Activated B cell treated with CpG ODN at 0.5 μM for 24 hours (primary cell): ENCODE measurements around the gene CYTH4. TPM values are rescaled to one million over a fixed set of nuclear protein-coding genes. Genes with fewer than 3 reads are reported as not detected.

Source experiments
- ATAC-seq: fragments of 200-7000 bp; cut with Tn5 transposase; one replicate; pipeline ENCODE4 v1.10.0; 2021; ENCODE audit warnings: low read depth, mild to moderate bottlenecking, moderate library complexity
- CTCF ChIA-PET: fragments of 350-600 bp; sonication (Branson Sonifier 250); formaldehyde crosslinking; loops from one replicate; lab custom pipeline; 2021; ENCODE audit warnings: antibody characterized with exemption; lab: Charles Lee
- POLR2A ChIA-PET: fragments of 350-600 bp; sonication (Branson Sonifier 250); formaldehyde crosslinking; loops from one replicate; lab custom pipeline; 2021; ENCODE audit warnings: antibody characterized with exemption; lab: Charles Lee
- DNase-seq: peaks from one replicate; pipeline ENCODE4 v3.0.0; 2022
- H3K27ac Mint-ChIP-seq: one replicate; pipeline ENCODE4 v1.8.0; 2020; ENCODE audit warnings: mixed read lengths
- H3K27me3 Mint-ChIP-seq: one replicate; pipeline ENCODE4 v1.8.0; 2021; ENCODE audit warnings: mixed read lengths
- H3K36me3 Mint-ChIP-seq: one replicate; pipeline ENCODE4 v1.8.0; 2021; ENCODE audit warnings: low read depth, mixed read lengths
- H3K4me1 Mint-ChIP-seq: one replicate; pipeline ENCODE4 v1.8.0; 2021; ENCODE audit warnings: mixed read lengths
- H3K4me3 Mint-ChIP-seq: one replicate; pipeline ENCODE4 v1.8.0; 2020; ENCODE audit warnings: mild to moderate bottlenecking, mixed read lengths
- H3K9me3 Mint-ChIP-seq: one replicate; pipeline ENCODE4 v1.8.0; 2020; ENCODE audit warnings: mixed read lengths
- CTCF ChIP-seq: fragments of 200-600 bp; IDR thresholded peaks from one replicate; pipeline ENCODE4 v1.8.0; 2022; ENCODE audit warnings: antibody characterized with exemption, mild to moderate bottlenecking
- intact Hi-C: fragments of 100-400 bp; cut with micrococcal nuclease; formaldehyde crosslinking; loops from one replicate; pipeline ENCODE4 v1.15.1; 2024
- total RNA-seq: library from RNA; stranded (reverse); gene quantifications from 2 replicates; pipeline ENCODE4 v1.2.3, GENCODE V29; 2022

The CYTH4 gene
- total RNA-seq, 1 donor from 2014 or later: 40.3 TPM

GRCh38 chr22:37240941-37241320, 41.4 kb upstream of the CYTH4 start:
- Mint-ChIP-seq H3K4me1 (peaks cover 90% of the 10 kb centered on the region), H3K4me3 (peak overlapping the region; percentile 97), H3K36me3 (peaks cover 72% of the 10 kb centered on the region), H3K9me3 (no peaks in the 10 kb centered on the region), H3K27ac (peak overlapping the region; percentile 90), H3K27me3 (no peaks in the 10 kb centered on the region)
- peak; percentile 14 for DNase-seq
- CTCF ChIA-PET: interaction anchor here (4.2 to 8.8 kb wide), 4 partner anchors 11 to 42 kb away, joined by 19 to 139 read pairs (median 52); no protein-coding TSS in a partner anchor
- TF ChIP-seq CTCF: no peak
- no peak for ATAC-seq
- POLR2A ChIA-PET: interaction anchor here (1.4 to 9.9 kb wide), 5 partner anchors 10 to 379 kb away, joined by 4 to 304 read pairs (median 57); partner anchors contain the start of gene NCF4
- intact Hi-C loops: no loop called here

GRCh38 chr22:37241351-37242142, 40.8 kb upstream of the CYTH4 start:
- peak overlapping the region; percentile 90 for H3K27ac Mint-ChIP-seq
- DNase-seq: no peak
- H3K36me3 Mint-ChIP-seq: peaks cover 66% of the 10 kb centered on the region
- TF ChIP-seq CTCF: no peak
- H3K4me3 Mint-ChIP-seq: peak overlapping the region; percentile 97
- no peaks in the 10 kb centered on the region for H3K27me3 Mint-ChIP-seq
- H3K9me3 Mint-ChIP-seq: no peaks in the 10 kb centered on the region
- intact Hi-C loops: loop anchor here (1.0 to 2.0 kb wide), 4 partner anchors 11 to 381 kb away; partner anchors contain the start of gene NCF4
- ChIA-PET POLR2A (interaction anchor here (1.2 to 9.9 kb wide), 13 partner anchors 10 to 913 kb away, joined by 3 to 304 read pairs (median 5); partner anchors contain the start of genes CYTH4, IFT27 and NCF4), CTCF (interaction anchor here (0.7 to 8.8 kb wide), 6 partner anchors 12 to 216 kb away, joined by 3 to 139 read pairs (median 34); no protein-coding TSS in a partner anchor)
- ATAC-seq: no peak
- peaks cover 84% of the 10 kb centered on the region for H3K4me1 Mint-ChIP-seq

GRCh38 chr22:37242395-37242918, 39.9 kb upstream of the CYTH4 start:
- Mint-ChIP-seq H3K9me3 (no peaks in the 10 kb centered on the region), H3K27me3 (no peaks in the 10 kb centered on the region), H3K36me3 (peaks cover 58% of the 10 kb centered on the region), H3K4me1 (peaks cover 82% of the 10 kb centered on the region), H3K27ac (peak overlapping the region; percentile 90), H3K4me3 (peak overlapping the region; percentile 97)
- DNase-seq (peak; percentile 82), ATAC-seq (peak; percentile 75)
- CTCF ChIA-PET: interaction anchor here (0.7 to 8.8 kb wide), 6 partner anchors 13 to 215 kb away, joined by 3 to 139 read pairs (median 34); no protein-coding TSS in a partner anchor
- POLR2A ChIA-PET: interaction anchor here (0.6 to 9.9 kb wide), 18 partner anchors 11 to 914 kb away, joined by 3 to 304 read pairs (median 4); partner anchors contain the start of genes CYTH4, IFT27, KCTD17 and MFNG
- intact Hi-C loops: loop anchor here (1.0 to 2.0 kb wide), 4 partner anchors 12 to 382 kb away; partner anchors contain the start of gene NCF4
- no peak for TF ChIP-seq CTCF

- no peak for TF ChIP-seq CTCF
- CTCF ChIA-PET: interaction anchor here (0.8 to 8.8 kb wide), 10 partner anchors 14 to 121 kb away, joined by 3 to 139 read pairs (median 8); no protein-coding TSS in a partner anchor
- H3K27ac Mint-ChIP-seq: peak overlapping the region; percentile 90
- peaks cover 47% of the 10 kb centered on the region for H3K36me3 Mint-ChIP-seq
- H3K27me3 Mint-ChIP-seq: no peaks in the 10 kb centered on the region
- peak; percentile 6 for ATAC-seq
- no peak for DNase-seq
- H3K9me3 Mint-ChIP-seq: no peaks in the 10 kb centered on the region
- POLR2A ChIA-PET: interaction anchor here (0.5 to 9.9 kb wide), 25 partner anchors 8 to 467 kb away, joined by 3 to 304 read pairs (median 6); partner anchors contain the start of genes CYTH4, GGA1, IFT27 and MFNG
- peaks cover 79% of the 10 kb centered on the region for H3K4me1 Mint-ChIP-seq
- H3K4me3 Mint-ChIP-seq: peak overlapping the region; percentile 97
- intact Hi-C loops: loop anchor here (1.0 to 2.0 kb wide), 6 partner anchors 17 to 467 kb away; partner anchors contain the start of genes IFT27 and NCF4
Observed at GRCh38 chr22:37243402-37244113, 38.8 kb upstream of the CYTH4 start.
